ENCODE results near the gene NRCAM. TPM values are rescaled to one million over a fixed set of nuclear protein-coding genes. Genes with fewer than 3 reads are reported as not detected.

NRCAM gene
- polyA plus RNA-seq, 2 of the 4 experiments (the other 2 are of a cell fraction), result 129 to 210 TPM

DNA sequence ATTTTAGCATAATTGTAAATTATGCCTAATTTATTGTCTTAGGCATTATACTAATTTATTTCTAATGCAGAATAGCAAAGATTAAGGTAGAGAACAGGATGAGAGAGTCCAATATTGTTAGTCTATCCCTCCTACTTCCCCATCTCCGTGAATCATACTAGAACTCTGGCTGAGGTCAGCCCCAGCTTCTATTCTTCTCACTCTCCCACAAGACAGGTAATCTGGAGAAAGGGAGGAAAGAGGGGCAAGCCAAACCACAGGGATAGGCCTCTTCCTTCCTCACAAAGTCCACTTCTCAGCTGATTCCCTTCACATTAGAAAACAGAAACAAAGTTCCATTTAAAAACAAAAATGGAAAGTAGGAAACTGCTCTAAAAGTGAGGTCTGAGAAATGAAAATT is 208.6 kb downstream of the NRCAM start:
- peak overlapping the region; percentile 95 to 97 for H3K27ac ChIP-seq
- no peak for ATAC-seq
- ChIA-PET POLR2A (no interaction called here), CTCF (interaction anchor here (1.0 to 1.1 kb wide), 3 partner anchors 26 to 213 kb away, joined by 3 read pairs; no protein-coding TSS in a partner anchor)
- H3K4me2 ChIP-seq, result peak overlapping the region; percentile 72
- H3K4me1 ChIP-seq, result peaks cover 100% of the 10 kb centered on the region
- no peak overlapping the region for H3K4me3 ChIP-seq
- H3K9me3 ChIP-seq, result no peaks in the 10 kb centered on the region
- peak; percentile 39 for FAIRE-seq
- TF ChIP-seq, protein P1, sequence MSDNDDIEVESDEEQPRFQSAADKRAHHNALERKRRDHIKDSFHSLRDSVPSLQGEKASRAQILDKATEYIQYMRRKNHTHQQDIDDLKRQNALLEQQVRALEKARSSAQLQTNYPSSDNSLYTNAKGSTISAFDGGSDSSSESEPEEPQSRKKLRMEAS (IDR thresholded peaks at IDR 0.05), result peak; percentile 19; the same call in 1 of the 2 replicates
- TF ChIP-seq, protein P2, sequence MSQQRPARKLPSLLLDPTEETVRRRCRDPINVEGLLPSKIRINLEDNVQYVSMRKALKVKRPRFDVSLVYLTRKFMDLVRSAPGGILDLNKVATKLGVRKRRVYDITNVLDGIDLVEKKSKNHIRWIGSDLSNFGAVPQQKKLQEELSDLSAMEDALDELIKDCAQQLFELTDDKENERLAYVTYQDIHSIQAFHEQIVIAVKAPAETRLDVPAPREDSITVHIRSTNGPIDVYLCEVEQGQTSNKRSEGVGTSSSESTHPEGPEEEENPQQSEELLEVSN (IDR thresholded peaks at IDR 0.05; ENCODE audit: borderline replicate concordance, low read depth), result no peak
- WGBS (ENCODE audit: missing lambda C conversion rate), result 40% methylated on average over 1 of the region's 1 CpG
- DNase-seq (ENCODE audit: low read depth in 1 of 2, low spot score in 1 of 2), result no peak

DNA sequence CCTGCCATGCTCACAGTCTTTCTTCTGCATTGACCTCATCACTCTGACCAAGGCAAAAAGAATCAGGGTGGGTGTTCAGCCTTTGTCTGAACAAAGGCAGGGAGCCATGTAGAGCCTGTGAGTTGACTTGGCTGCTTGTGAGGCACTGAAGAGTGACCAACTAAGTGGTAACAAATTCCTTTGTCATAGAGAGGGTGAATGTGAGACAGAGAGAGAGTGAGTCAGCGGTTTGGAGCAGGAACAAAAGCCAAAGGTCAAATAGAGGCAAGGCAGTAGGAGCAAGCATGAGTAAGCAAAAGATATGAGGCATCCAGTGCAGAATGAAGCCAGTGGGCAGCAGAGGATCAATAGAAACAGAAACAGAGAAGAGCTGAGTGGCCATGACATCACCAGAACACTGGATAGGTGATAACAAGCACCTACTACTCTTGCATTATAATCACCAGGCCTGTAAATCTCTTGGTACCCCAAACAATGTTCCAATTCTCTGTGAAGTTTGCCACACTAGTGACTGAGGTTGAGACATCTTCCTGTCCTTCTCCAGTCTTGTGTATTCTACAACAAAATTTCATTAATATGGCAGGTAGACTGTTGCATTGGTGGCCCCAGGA is 209.9 kb downstream of the NRCAM start:
- peak; percentile 96 to 97 for ATAC-seq
- peak overlapping the region; percentile 72 for H3K4me2 ChIP-seq
- H3K4me1 ChIP-seq, result peaks cover 92% of the 10 kb centered on the region
- H3K27ac ChIP-seq, result peak overlapping the region; percentile 95 to 97
- no peaks in the 10 kb centered on the region for H3K9me3 ChIP-seq
- H3K4me3 ChIP-seq, result no peak overlapping the region
- ChIA-PET POLR2A (interaction anchor here (0.6 to 1.5 kb wide), 3 partner anchors 53 to 210 kb away, joined by 3 to 5 read pairs (median 5); partner anchors contain the start of gene NRCAM), CTCF (interaction anchor here (0.6 to 2.2 kb wide), 11 partner anchors 9 to 251 kb away, joined by 3 to 8 read pairs (median 3); partner anchors contain the start of gene NRCAM)
- peak; percentile 71 to 98 for DNase-seq (ENCODE audit: low read depth in 1 of 2, low spot score in 1 of 2)
- FAIRE-seq, result peak; percentile 100
- WGBS (ENCODE audit: missing lambda C conversion rate), result 0% methylated on average over 1 of the region's 1 CpG
- TF ChIP-seq, protein P3, sequence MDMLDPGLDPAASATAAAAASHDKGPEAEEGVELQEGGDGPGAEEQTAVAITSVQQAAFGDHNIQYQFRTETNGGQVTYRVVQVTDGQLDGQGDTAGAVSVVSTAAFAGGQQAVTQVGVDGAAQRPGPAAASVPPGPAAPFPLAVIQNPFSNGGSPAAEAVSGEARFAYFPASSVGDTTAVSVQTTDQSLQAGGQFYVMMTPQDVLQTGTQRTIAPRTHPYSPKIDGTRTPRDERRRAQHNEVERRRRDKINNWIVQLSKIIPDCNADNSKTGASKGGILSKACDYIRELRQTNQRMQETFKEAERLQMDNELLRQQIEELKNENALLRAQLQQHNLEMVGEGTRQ (IDR thresholded peaks at IDR 0.05), result no peak
- TF ChIP-seq HOXB5 (CRISPR knock-in tag; IDR thresholded peaks at IDR 0.05) (0 out of 2 replicates have a peak, but pooled peaks have one; percentile 28), MYC (IDR thresholded peaks at IDR 0.05; ENCODE audit: borderline replicate concordance, low read length) (no peak), HEYL (CRISPR knock-in tag; IDR thresholded peaks at IDR 0.05) (peak; percentile 71; the same call in 1 of the 2 replicates), POLR2AphosphoS2 (conservative IDR thresholded peaks at IDR 0.05; ENCODE audit: low read length) (no peak), GATA3 (IDR thresholded peaks at IDR 0.05; ENCODE audit: borderline replicate concordance) (peak; percentile 86), ZFP36 (IDR thresholded peaks at IDR 0.05; ENCODE audit: borderline replicate concordance, partially characterized antibody) (no peak), MAZ (IDR thresholded peaks at IDR 0.05; ENCODE audit: borderline replicate concordance, low read depth, low read length) (no peak), ZSCAN20 (CRISPR knock-in tag; IDR thresholded peaks at IDR 0.05) (no peak), RNF2 (IDR thresholded peaks at IDR 0.05; ENCODE audit: borderline replicate concordance, low read depth) (no peak), ZNF302 (CRISPR knock-in tag; IDR thresholded peaks at IDR 0.05) (no peak), TFCP2L1 (CRISPR knock-in tag; IDR thresholded peaks at IDR 0.05) (no peak), CBX2 (IDR thresholded peaks at IDR 0.05; ENCODE audit: borderline replicate concordance, low read depth) (no peak), CBX8 (IDR thresholded peaks at IDR 0.05) (no peak), SREBF2 (IDR thresholded peaks at IDR 0.05) (no peak), NPAS2 (CRISPR knock-in tag; IDR thresholded peaks at IDR 0.05; ENCODE audit: borderline replicate concordance) (no peak; the same call in 1 of the 2 replicates), RFX5 (IDR thresholded peaks at IDR 0.05) (no peak), HOXA7 (CRISPR knock-in tag; IDR thresholded peaks at IDR 0.05) (no peak), HDAC2 (IDR thresholded peaks at IDR 0.05) (no peak), HOXB13 (CRISPR knock-in tag; IDR thresholded peaks at IDR 0.05; ENCODE audit: low read depth) (0 out of 2 replicates have a peak, but pooled peaks have one; percentile 54)
- TF ChIP-seq, protein P4, sequence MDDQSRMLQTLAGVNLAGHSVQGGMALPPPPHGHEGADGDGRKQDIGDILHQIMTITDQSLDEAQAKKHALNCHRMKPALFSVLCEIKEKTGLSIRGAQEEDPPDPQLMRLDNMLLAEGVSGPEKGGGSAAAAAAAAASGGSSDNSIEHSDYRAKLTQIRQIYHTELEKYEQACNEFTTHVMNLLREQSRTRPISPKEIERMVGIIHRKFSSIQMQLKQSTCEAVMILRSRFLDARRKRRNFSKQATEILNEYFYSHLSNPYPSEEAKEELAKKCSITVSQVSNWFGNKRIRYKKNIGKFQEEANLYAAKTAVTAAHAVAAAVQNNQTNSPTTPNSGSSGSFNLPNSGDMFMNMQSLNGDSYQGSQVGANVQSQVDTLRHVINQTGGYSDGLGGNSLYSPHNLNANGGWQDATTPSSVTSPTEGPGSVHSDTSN (IDR thresholded peaks at IDR 0.05), result 0 out of 2 replicates have a peak, but pooled peaks have one; percentile 69
- TF ChIP-seq, protein P1 (IDR thresholded peaks at IDR 0.05), result peak; percentile 83
- TF ChIP-seq, protein P5, sequence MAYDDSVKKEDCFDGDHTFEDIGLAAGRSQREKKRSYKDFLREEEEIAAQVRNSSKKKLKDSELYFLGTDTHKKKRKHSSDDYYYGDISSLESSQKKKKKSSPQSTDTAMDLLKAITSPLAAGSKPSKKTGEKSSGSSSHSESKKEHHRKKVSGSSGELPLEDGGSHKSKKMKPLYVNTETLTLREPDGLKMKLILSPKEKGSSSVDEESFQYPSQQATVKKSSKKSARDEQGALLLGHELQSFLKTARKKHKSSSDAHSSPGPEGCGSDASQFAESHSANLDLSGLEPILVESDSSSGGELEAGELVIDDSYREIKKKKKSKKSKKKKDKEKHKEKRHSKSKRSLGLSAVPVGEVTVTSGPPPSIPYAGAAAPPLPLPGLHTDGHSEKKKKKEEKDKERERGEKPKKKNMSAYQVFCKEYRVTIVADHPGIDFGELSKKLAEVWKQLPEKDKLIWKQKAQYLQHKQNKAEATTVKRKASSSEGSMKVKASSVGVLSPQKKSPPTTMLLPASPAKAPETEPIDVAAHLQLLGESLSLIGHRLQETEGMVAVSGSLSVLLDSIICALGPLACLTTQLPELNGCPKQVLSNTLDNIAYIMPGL (CRISPR knock-in tag; IDR thresholded peaks at IDR 0.05; ENCODE audit: borderline replicate concordance), result no peak
- TF ChIP-seq, protein P2 (IDR thresholded peaks at IDR 0.05; ENCODE audit: borderline replicate concordance, low read depth), result peak; percentile 29; the same call in 1 of the 2 replicates
- TF ChIP-seq, protein P6, sequence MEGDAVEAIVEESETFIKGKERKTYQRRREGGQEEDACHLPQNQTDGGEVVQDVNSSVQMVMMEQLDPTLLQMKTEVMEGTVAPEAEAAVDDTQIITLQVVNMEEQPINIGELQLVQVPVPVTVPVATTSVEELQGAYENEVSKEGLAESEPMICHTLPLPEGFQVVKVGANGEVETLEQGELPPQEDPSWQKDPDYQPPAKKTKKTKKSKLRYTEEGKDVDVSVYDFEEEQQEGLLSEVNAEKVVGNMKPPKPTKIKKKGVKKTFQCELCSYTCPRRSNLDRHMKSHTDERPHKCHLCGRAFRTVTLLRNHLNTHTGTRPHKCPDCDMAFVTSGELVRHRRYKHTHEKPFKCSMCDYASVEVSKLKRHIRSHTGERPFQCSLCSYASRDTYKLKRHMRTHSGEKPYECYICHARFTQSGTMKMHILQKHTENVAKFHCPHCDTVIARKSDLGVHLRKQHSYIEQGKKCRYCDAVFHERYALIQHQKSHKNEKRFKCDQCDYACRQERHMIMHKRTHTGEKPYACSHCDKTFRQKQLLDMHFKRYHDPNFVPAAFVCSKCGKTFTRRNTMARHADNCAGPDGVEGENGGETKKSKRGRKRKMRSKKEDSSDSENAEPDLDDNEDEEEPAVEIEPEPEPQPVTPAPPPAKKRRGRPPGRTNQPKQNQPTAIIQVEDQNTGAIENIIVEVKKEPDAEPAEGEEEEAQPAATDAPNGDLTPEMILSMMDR (IDR thresholded peaks at IDR 0.05), result peak; percentile 43; the same call in 2 of the 3 replicates
- TF ChIP-seq, protein P7, sequence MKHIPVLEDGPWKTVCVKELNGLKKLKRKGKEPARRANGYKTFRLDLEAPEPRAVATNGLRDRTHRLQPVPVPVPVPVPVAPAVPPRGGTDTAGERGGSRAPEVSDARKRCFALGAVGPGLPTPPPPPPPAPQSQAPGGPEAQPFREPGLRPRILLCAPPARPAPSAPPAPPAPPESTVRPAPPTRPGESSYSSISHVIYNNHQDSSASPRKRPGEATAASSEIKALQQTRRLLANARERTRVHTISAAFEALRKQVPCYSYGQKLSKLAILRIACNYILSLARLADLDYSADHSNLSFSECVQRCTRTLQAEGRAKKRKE (CRISPR knock-in tag; IDR thresholded peaks at IDR 0.05; ENCODE audit: low read depth), result 0 out of 2 replicates have a peak, but pooled peaks have one; percentile 6
